SIG-M5 treated with dmso at 0.1 percent for 504 hours (cell line): ENCODE results near the gene ASAP2.

Experiments
- DNase-seq: peaks from one replicate; lab custom pipeline; 2025; ENCODE audit not compliant: unreplicated experiment; lab: John Stamatoyannopoulos, UW

Gene ASAP2

GRCh38 chr2:9341337-9341887 lies 134.8 kb downstream of the ASAP2 start:
- no peak for DNase-seq

DNA sequence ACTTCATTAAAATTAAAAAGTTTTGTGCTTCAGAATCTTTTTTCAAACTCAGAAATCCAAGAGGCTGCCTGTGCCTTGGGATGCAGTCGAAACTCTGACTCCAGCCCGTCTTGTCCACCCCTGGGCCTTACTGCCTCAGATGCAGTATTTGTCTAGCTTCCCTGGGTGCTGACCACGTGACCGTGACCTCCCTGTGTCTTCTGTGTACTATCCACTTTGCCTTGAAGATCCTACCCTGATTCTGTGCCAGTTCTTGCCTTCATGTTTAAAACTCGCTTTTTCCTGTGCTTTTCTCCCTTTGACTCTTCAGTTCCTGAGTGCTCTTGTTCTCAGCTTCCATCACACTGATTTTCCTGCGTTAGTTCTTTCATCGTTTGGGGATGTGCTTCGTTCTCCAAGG lies 136.0 kb downstream of the ASAP2 start:
- no peak for DNase-seq

- no peak for DNase-seq
Observed at GRCh38 chr2:9343524-9343923, 136.9 kb downstream of the ASAP2 start.

DNA sequence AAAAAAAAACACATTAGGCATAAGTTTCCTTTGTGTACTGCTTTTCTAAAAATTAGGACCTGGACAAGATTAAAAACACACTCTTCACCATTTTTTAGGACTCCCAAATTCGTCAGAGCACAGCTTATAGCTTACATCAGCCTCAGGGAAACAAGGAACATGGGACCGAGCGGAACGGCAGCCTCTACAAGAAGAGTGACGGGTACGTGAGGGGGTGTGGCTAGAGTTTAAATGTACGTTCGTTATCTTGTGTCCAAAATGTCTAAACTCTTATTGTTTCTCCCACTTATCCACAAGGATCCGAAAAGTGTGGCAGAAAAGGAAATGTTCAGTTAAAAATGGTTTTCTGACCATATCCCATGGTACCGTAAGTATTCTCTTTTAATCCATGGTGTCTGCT lies 137.8 kb downstream of the ASAP2 start:
- no peak for DNase-seq

DNA sequence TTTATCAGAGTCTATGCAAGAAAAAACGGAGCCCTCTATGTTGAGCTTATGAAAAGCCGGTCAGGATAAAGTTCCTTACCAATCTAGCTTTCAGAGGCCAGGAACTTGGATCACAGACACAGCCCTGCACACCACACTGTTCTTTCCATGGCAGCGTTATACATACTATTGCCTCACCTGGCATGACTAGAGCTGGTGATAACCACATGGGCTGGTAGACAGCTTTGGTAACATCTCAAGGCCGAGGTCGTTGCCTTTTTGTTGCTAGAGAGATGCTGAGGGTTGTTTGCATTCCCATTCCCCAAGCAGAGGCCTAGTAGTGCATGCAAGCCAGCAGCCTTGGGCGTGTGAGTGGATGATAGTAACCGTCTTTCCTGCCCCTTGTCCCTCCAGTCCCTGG lies 138.7 kb downstream of the ASAP2 start:
- no peak for DNase-seq

- no peak for DNase-seq
Observed at GRCh38 chr2:9345997-9346396, 139.4 kb downstream of the ASAP2 start.

GRCh38 chr2:9346885-9347284 lies 140.3 kb downstream of the ASAP2 start:
- no peak for DNase-seq

DNA sequence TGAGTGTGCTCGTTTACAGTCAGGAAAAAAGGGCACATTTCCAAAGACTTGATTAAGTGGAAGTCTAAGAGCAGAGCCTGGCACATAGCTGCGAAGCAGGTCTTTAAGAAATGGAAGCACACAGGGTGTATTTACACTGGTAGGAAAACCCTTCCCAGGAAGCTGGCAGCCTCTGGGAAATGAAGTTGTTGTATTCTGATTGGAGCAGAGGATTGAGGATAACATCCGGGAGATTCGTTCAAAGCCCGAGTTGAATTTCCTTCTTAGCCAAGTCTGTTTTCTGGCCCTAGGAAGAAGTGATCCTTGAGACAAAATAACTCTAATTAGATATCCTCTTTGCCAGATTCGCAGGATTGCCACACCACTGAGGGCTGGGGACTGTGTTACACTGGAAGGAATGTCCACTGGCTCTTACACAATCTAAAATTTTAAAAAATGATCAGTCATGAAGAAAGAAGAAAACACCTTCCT lies 140.8 kb downstream of the ASAP2 start:
- no peak for DNase-seq

DNA sequence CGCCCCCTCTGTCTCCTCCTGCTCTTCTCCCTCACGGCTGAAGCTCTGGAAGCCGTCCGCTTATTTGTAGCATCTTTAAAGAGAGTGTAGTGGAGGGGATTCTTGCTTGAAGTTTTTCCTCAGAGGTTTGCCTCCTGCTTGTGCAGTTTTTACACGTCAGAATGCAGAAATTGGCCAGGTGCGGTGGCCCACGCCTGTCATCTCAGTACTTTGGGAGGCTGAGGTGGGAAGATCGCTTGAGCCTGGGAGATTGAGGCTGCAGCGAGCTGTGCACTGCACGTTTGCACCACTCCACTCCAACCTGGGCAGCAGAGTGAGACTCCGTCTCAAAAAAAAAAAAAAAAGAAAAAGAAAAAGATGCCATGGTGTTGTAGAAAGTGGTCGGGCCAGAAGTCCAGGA lies 147.7 kb downstream of the ASAP2 start:
- no peak for DNase-seq

DNA sequence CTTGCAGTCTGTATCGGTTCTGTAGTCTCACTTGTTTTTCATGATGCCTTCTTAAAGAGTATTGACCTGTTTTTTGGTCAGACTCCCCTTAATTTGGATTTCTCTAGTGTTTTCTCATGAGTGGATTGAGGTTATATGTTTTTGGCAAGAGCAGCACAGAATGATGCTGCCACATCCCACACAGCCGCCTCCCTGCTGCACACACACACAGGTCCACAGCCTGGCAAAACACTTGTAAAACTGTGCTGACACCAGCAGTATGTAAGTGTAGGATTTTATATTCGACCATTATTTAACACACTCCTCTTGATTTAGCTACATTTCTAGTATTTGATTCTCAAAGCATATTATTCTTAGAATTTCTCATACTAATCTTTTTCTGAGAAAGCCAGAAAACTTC lies 148.7 kb downstream of the ASAP2 start:
- DNase-seq, result no peak

DNA sequence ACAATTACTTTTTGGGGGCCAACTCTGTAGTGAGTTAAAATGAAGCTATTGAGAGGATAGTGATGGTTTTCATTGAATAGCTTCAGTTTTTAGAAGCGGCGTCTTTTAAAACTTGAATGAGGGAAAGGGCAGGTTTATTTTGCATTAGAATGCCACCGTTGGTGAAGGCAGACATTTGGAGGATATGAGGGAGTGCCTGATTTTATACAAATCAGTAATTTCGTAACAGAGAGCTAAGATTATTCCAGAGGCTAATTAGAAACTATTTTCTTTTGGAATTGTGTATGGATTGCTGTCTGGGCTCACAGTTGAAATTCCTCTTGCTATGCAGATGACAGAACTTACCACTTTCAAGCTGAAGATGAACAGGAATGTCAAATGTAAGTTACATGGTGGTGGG lies 149.1 kb downstream of the ASAP2 start:
- no peak for DNase-seq

DNA sequence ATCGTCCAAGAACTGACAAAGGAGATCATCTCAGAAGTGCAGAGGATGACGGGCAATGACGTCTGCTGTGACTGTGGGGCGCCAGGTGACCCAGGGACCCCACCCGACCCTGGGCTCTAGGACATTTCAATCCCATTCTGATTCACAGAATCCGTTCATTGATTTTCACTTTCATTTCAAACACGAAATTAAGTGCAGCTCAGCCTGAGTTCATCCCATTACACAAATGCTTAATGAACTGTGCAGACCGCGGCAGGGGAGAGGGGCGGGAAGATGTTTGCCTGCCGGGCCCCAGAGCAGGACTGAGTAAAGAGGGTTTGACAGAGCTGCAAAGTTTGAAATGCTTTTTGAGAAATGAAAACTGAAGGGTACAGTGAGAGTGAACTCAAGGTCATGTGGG lies 149.6 kb downstream of the ASAP2 start:
- DNase-seq, result no peak

DNA sequence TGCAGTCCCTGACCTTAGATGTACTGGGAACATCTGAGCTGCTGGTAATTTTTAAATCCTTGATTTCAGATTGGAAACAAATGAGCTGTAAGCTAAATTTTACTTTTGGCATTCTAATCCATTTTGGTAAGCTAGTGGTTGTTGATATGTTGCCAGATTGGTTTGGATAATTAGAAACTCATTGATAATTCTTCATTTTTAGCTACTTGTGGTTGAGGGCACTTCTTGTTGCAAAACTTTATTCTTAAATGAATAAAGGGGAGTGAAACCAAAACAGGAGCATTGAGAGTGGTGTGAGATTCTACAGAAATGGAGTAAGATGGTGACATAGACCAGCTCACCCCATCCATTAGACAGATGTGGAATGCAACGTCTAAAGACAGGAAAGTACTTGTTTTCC lies 152.2 kb downstream of the ASAP2 start:
- no peak for DNase-seq

DNA sequence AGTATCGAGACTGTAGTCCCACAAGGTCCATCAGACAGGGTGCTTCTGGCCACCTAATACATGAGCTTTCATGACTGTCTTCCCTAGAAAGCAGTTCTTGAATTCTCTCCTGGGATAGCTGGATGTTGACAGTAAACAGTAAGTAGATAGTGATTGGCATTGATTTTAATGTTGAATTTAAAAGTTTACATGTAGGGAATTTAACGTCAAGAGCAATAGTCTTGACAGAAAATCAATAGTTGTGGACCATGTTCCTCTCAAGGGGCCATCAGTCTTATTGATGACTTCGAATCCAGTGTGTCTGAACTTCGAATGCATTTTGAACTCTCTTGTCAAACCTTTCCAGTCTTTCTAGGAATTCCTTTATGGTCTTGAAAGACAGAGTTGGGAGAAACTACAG lies 152.9 kb downstream of the ASAP2 start:
- DNase-seq, result no peak

DNA sequence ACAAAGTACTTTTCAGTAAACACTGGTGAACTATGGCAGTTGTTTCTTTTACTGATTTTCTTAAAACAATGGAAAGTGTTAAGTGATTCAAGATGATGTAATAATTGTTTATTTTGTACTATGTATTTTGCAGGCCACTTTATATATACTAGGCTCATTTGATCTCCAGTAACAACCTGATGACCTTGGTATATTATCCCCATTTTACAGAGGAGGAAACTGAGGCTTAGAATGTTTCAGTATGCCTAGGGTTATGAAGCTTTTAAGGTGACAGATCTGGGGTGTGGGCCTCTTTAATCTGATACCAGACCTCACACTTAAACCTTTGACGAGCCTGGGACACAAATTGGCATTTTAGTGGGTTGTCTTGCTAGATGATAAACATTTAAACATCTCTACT lies 153.5 kb downstream of the ASAP2 start:
- no peak for DNase-seq

DNA sequence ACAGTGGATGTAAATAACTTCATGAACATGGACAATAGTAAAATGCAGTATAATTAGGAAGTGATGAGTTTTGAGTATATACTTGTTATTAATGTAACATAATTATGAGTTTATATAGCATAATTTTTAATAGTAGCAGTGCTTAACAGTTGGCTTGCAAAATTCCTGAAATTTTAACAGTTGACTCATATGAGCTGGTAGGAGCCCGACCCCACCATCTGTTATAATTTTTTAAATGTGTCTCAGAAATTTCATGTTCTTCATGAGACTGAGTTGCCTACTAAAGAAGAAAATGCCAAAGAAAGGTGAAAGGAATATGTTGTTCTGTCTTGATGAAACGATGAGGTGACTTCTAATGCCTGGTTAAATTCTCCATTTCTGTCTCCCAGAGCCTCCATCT lies 154.1 kb downstream of the ASAP2 start:
- no peak for DNase-seq

DNA sequence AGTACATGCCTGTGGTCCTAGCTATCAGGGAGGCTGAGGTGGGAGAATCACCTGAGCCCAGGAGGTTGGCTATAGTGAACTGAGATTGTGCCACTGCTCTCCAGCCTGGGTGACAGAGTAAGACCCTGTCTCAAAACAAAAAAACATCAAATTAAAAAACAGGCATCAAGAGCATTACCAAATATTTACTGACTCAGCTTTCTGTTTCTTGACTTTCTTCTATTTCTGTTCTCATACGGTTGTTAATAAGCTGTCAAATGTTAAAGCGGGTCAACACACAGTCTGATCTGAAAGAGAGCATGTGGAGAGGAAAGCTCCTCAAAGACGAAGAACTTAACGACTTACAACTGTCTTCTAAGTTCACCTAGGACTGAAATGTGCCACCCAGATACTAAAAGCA lies 157.8 kb downstream of the ASAP2 start:
- no peak for DNase-seq

GRCh38 chr2:9364791-9365497 lies 158.3 kb downstream of the ASAP2 start:
- DNase-seq, result no peak

- no peak for DNase-seq
Observed at GRCh38 chr2:9365498-9366019, 158.9 kb downstream of the ASAP2 start.

GRCh38 chr2:9366026-9366425 lies 159.4 kb downstream of the ASAP2 start:
- no peak for DNase-seq

GRCh38 chr2:9370746-9371145 lies 164.1 kb downstream of the ASAP2 start:
- no peak for DNase-seq

DNA sequence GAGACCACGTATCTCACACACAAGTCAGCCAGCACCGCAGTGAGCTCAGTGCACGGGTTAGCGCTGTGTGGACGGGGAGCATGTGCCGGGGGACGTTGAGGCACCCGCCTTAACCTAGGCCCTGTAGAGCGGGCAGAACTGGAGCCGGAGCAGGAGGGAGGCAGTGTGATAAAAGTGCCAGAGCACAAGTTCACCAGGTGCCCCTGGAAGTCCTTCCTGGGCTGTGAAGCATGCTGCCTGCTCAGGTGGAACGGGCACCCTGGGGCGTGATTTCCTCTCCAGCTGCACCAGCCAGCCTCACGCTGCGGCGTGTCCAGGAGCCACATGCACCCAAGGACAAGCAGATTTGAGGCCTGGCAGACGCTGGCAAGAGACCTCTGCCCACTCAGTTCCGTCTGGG lies 166.4 kb downstream of the ASAP2 start:
- DNase-seq, result no peak

DNA sequence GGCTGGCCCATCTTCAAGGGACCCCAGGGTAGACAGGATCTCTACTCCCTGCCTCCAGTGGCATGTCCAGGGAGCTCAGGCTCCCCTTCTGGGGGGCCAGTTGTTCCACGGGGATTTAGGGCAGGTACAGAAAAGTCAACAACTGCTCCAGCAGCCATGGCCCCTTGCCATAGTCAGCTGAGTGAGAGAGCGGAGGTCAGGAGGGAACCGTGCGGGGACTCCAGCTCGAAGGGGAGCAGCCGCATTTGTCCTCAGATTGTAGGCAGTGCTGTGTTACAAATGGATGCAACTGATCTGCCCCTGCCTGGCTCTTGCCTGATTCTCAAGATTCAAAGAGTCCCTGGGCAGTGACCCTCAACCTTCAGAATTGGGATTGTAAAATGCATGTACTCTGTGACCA lies 166.9 kb downstream of the ASAP2 start:
- no peak for DNase-seq
